Neural progenitor cell (in vitro differentiated cells): ENCODE measurements around the gene TNFRSF13B. TPM values are rescaled to one million over a fixed set of nuclear protein-coding genes. Genes with fewer than 3 reads are reported as not detected.

Source experiments
- DNase-seq: peaks from one replicate; pipeline ENCODE4 v3.0.0-alpha.2; 2016; ENCODE audit warnings: low spot score
- H2AFZ ChIP-seq: fragments of 200-600 bp; sonication (generic); replicated peaks from 2 replicates; pipeline ENCODE4 v1.6.1; 2016; ENCODE audit warnings: antibody characterized with exemption
- H3F3A ChIP-seq: fragments of 200-600 bp; sonication (generic); 2 replicates; pipeline ENCODE4 v1.6.1; 2016; ENCODE audit warnings: antibody characterized with exemption, low read depth
- H3K27ac ChIP-seq: fragments of 200-600 bp; sonication (generic); 2 replicates; pipeline ENCODE4 v1.5.1; 2016; ENCODE audit warnings: mild to moderate bottlenecking
- H3K27me3 ChIP-seq: fragments of 200-600 bp; sonication (generic); 2 replicates; pipeline ENCODE4 v1.6.1; 2016; ENCODE audit warnings: mild to moderate bottlenecking, moderate library complexity
- H3K36me3 ChIP-seq: fragments of 200-600 bp; sonication (generic); 2 replicates; pipeline ENCODE4 v1.5.1; 2016
- H3K4me1 ChIP-seq: fragments of 200-600 bp; sonication (generic); 2 replicates; pipeline ENCODE4 v1.6.1; 2016; ENCODE audit warnings: mixed run types
- H3K4me2 ChIP-seq: fragments of 200-600 bp; sonication (generic); 2 replicates; pipeline ENCODE4 v1.6.1; 2016
- H3K4me3 ChIP-seq: fragments of 200-600 bp; sonication (generic); 2 replicates; pipeline ENCODE4 v1.5.1; 2016
- H3K79me2 ChIP-seq: fragments of 200-600 bp; sonication (generic); 2 replicates; pipeline ENCODE4 v1.6.1; 2016; ENCODE audit warnings: low read depth
- H3K9ac ChIP-seq: fragments of 200-600 bp; sonication (generic); 2 replicates; pipeline ENCODE4 v1.6.1; 2016
- H3K9me3 ChIP-seq: fragments of 200-600 bp; sonication (generic); 2 replicates; pipeline ENCODE4 v1.5.1; 2016; ENCODE audit warnings: low read depth
- H4K20me1 ChIP-seq: fragments of 200-600 bp; sonication (generic); 2 replicates; pipeline ENCODE4 v1.6.1; 2016; ENCODE audit warnings: low read depth
- H3K27ac Mint-ChIP-seq: 3 replicates; pipeline ENCODE4 v1.8.0; 2021; ENCODE audit warnings: mixed read lengths
- H3K27me3 Mint-ChIP-seq: 2 replicates; pipeline ENCODE4 v1.8.0; 2022; ENCODE audit warnings: low read depth, mild to moderate bottlenecking, inconsistent platforms, moderate library complexity, mixed read lengths; ENCODE audit not compliant: insufficient read depth
- H3K36me3 Mint-ChIP-seq: 3 replicates; pipeline ENCODE4 v1.8.0; 2021; ENCODE audit warnings: mixed read lengths
- H3K4me1 Mint-ChIP-seq: 3 replicates; pipeline ENCODE4 v1.8.0; 2021; ENCODE audit warnings: mixed read lengths
- H3K4me3 Mint-ChIP-seq: 3 replicates; pipeline ENCODE4 v1.8.0; 2021; ENCODE audit warnings: mild to moderate bottlenecking, moderate library complexity, mixed read lengths
- H3K9me3 Mint-ChIP-seq: 3 replicates; pipeline ENCODE4 v1.8.0; 2020; ENCODE audit warnings: mixed read lengths
- EZH2 ChIP-seq: fragments of 200-600 bp; sonication (generic); IDR thresholded peaks from 2 replicates; pipeline ENCODE4 v1.6.1; 2017; ENCODE audit warnings: antibody characterized with exemption, mild to moderate bottlenecking, moderate library complexity
- EZH2phosphoT487 ChIP-seq: fragments of 200-600 bp; sonication (generic); IDR thresholded peaks from 2 replicates; pipeline ENCODE4 v1.6.1; 2017; ENCODE audit warnings: antibody characterized with exemption
- total RNA-seq: library from RNA; depleted of rRNA; stranded (reverse); fragments of >200 nt; gene quantifications from 2 replicates; pipeline ENCODE4 v1.2.3, GENCODE V29; 2015; ENCODE audit warnings: low replicate concordance
- TF ChIP-seq, protein P1 (sequence below): fragments of 200-600 bp; sonication (generic); IDR thresholded peaks from 2 replicates; pipeline ENCODE4 v1.5.1; 2017; ENCODE audit warnings: antibody characterized with exemption, mild to moderate bottlenecking

The TNFRSF13B gene
- total RNA-seq, 1 donor from 2014 or later = not detected

DNA sequence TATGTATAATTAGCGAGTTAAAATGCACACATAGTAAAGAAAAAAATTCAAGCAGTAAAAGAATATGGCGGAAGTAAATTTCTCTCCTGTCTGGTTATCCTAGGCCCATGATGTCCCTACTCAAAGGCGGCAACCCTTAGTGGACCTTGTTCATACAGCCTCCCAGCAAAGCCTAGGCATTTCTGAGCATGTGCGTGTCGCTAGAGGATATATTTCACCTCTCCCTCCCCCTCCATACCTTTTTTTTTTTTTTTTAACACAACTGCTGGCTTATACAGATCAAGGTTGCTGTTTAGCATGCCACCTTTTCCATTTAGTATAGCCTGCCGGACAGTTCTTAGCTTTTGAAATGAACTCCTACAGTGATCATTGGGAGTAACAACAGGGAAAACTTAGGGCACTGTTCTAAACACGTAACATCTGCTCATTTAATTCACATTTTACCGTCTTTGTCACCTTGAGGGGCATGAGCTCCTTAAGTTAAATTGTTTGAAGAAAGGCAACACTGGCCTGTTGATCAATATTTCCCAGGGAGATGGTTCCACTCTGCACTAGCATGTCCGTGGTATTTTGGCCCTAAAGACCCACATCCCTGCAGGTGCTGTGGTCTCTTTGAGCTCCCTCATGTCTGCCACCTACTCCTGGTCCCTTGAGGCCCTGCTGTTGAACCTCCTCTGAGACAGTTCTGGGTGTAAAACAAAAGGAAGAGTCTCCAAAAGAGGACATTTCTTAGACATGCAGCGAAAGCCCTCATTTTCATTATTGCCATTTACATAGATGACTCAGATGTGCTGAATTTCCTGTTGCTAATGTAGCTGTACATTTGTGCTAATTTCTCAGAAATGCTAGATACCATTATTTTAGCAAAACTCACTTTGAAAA lies 4.1 kb upstream of the TNFRSF13B start:
- Histone ChIP-seq H3K27ac (no peak overlapping the region), H3K9ac (no peak overlapping the region), H3K79me2 (no peaks in the 10 kb centered on the region), H3K9me3 (no peaks in the 10 kb centered on the region), H3K36me3 (no peaks in the 10 kb centered on the region), H3K27me3 (no peaks in the 10 kb centered on the region), H4K20me1 (no peaks in the 10 kb centered on the region), H3K4me2 (no peak overlapping the region), H2AFZ (no peak overlapping the region), H3F3A (no peaks in the 10 kb centered on the region), H3K4me3 (no peak overlapping the region), H3K4me1 (peaks cover 3% of the 10 kb centered on the region)
- TF ChIP-seq, protein P1, sequence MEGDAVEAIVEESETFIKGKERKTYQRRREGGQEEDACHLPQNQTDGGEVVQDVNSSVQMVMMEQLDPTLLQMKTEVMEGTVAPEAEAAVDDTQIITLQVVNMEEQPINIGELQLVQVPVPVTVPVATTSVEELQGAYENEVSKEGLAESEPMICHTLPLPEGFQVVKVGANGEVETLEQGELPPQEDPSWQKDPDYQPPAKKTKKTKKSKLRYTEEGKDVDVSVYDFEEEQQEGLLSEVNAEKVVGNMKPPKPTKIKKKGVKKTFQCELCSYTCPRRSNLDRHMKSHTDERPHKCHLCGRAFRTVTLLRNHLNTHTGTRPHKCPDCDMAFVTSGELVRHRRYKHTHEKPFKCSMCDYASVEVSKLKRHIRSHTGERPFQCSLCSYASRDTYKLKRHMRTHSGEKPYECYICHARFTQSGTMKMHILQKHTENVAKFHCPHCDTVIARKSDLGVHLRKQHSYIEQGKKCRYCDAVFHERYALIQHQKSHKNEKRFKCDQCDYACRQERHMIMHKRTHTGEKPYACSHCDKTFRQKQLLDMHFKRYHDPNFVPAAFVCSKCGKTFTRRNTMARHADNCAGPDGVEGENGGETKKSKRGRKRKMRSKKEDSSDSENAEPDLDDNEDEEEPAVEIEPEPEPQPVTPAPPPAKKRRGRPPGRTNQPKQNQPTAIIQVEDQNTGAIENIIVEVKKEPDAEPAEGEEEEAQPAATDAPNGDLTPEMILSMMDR = no peak
- no peak for TF ChIP-seq EZH2
- no peak for TF ChIP-seq EZH2phosphoT487
- DNase-seq = no peak
- no peak overlapping the region for H3K4me3 Mint-ChIP-seq
- no peaks in the 10 kb centered on the region for H3K27me3 Mint-ChIP-seq
- peaks cover 14% of the 10 kb centered on the region for H3K4me1 Mint-ChIP-seq
- no peaks in the 10 kb centered on the region for H3K36me3 Mint-ChIP-seq
- no peaks in the 10 kb centered on the region for H3K9me3 Mint-ChIP-seq
- no peak overlapping the region for H3K27ac Mint-ChIP-seq

- H3K9me3 ChIP-seq = no peaks in the 10 kb centered on the region
- Mint-ChIP-seq H3K27ac (no peak overlapping the region), H3K27me3 (no peaks in the 10 kb centered on the region), H3K36me3 (no peaks in the 10 kb centered on the region), H3K4me3 (no peak overlapping the region), H3K4me1 (peaks cover 14% of the 10 kb centered on the region), H3K9me3 (no peaks in the 10 kb centered on the region)
- H3K4me1 ChIP-seq = peaks cover 3% of the 10 kb centered on the region
- no peak for DNase-seq
- H3K27ac ChIP-seq = no peak overlapping the region
- no peaks in the 10 kb centered on the region for H3F3A ChIP-seq
- H3K79me2 ChIP-seq = no peaks in the 10 kb centered on the region
- H3K4me2 ChIP-seq = no peak overlapping the region
- H3K27me3 ChIP-seq = no peaks in the 10 kb centered on the region
- no peaks in the 10 kb centered on the region for H3K36me3 ChIP-seq
- H3K9ac ChIP-seq = no peak overlapping the region
- no peaks in the 10 kb centered on the region for H4K20me1 ChIP-seq
- no peak overlapping the region for H2AFZ ChIP-seq
- TF ChIP-seq, protein P1 = no peak
- TF ChIP-seq EZH2 = no peak
- H3K4me3 ChIP-seq = no peak overlapping the region
Observed at GRCh38 chr17:16975277-16975651, 3.3 kb upstream of the TNFRSF13B start.

- no peak overlapping the region for H3K4me3 Mint-ChIP-seq
- H3K27me3 Mint-ChIP-seq = no peaks in the 10 kb centered on the region
- H3K4me1 Mint-ChIP-seq = peaks cover 14% of the 10 kb centered on the region
- Histone ChIP-seq H3K9me3 (no peaks in the 10 kb centered on the region), H3K27ac (no peak overlapping the region), H3K4me2 (no peak overlapping the region), H3K27me3 (no peaks in the 10 kb centered on the region), H3F3A (no peaks in the 10 kb centered on the region), H4K20me1 (no peaks in the 10 kb centered on the region), H3K4me3 (no peak overlapping the region), H3K36me3 (no peaks in the 10 kb centered on the region), H3K4me1 (peaks cover 3% of the 10 kb centered on the region), H3K9ac (no peak overlapping the region), H3K79me2 (no peaks in the 10 kb centered on the region), H2AFZ (no peak overlapping the region)
- no peaks in the 10 kb centered on the region for H3K9me3 Mint-ChIP-seq
- DNase-seq = no peak
- no peak overlapping the region for H3K27ac Mint-ChIP-seq
- H3K36me3 Mint-ChIP-seq = no peaks in the 10 kb centered on the region
- TF ChIP-seq, protein P1 = no peak
- TF ChIP-seq EZH2phosphoT487 (no peak), EZH2 (no peak)
Observed at GRCh38 chr17:16974569-16975276, 2.8 kb upstream of the TNFRSF13B start.
